Measurements from ENCODE around the gene RABGAP1L.
"Not testable (repeated sequence)": the region's sequence is repeated elsewhere in the genome, so short reads cannot be mapped to it uniquely, and the experiment has no call there.

Gene RABGAP1L

GRCh38 chr1:174153825-174154107, 5.6 kb upstream of the RABGAP1L start:
- DNase-seq (ENCODE audit: low read depth), result no peak

- no peak for DNase-seq (ENCODE audit: low read depth)
Observed at GRCh38 chr1:174156437-174156836, 2.9 kb upstream of the RABGAP1L start.

GRCh38 chr1:174157157-174157806, 2.0 kb upstream of the RABGAP1L start:
- peak; percentile 13 for DNase-seq (ENCODE audit: low read depth)

GRCh38 chr1:174158767-174159251, 511 bp upstream of the RABGAP1L start:
- DNase-seq (ENCODE audit: low read depth), result no peak

- DNase-seq (ENCODE audit: low read depth), result peak; percentile 13
Observed at GRCh38 chr1:174160109-174160473, 771 bp downstream of the RABGAP1L start.

DNA sequence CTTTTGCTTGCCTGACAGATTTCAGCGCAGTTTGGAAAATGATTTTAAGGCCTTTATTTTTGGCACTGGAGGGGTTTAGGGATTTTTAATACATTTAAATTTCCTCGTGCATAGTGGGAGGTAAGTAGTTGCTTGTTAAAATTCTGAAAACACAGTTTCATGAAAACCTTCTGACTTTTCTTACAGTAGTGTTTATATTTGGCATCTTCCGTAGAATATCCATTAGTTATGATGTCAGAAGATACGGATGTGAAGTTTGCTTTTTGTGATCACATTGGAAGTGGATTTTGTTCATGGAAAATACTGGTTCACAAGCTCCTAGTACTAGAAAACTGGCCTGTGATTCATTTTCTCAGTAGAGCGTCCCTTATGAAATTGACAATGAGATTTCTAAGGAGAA, 1.3 kb downstream of the RABGAP1L start:
- DNase-seq (ENCODE audit: low read depth), result no peak

DNA sequence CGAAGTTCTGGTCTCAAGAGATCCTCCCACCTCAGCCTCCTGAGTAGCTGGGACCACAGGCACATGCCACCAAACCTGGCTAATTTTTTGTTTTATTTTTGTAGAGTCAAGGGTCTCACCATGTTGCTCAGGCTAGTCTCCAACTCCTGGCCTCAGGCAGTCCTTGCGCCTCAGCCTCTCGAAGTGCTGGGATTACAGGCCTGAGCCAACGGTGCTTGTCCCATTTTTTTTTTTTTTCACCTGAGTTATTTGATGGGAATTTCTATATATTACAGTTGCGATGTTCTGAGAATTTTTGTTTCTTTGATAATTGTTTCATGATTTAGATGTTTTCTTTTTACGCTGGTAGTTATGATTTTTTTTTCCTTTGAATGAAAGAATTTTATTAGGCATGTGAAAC, 2.5 kb downstream of the RABGAP1L start:
- no peak for DNase-seq (ENCODE audit: low read depth)

GRCh38 chr1:174164826-174165225, 5.5 kb downstream of the RABGAP1L start:
- DNase-seq (ENCODE audit: low read depth), result no peak

GRCh38 chr1:174165471-174166137, 6.3 kb downstream of the RABGAP1L start:
- no peak for DNase-seq (ENCODE audit: low read depth)

DNA sequence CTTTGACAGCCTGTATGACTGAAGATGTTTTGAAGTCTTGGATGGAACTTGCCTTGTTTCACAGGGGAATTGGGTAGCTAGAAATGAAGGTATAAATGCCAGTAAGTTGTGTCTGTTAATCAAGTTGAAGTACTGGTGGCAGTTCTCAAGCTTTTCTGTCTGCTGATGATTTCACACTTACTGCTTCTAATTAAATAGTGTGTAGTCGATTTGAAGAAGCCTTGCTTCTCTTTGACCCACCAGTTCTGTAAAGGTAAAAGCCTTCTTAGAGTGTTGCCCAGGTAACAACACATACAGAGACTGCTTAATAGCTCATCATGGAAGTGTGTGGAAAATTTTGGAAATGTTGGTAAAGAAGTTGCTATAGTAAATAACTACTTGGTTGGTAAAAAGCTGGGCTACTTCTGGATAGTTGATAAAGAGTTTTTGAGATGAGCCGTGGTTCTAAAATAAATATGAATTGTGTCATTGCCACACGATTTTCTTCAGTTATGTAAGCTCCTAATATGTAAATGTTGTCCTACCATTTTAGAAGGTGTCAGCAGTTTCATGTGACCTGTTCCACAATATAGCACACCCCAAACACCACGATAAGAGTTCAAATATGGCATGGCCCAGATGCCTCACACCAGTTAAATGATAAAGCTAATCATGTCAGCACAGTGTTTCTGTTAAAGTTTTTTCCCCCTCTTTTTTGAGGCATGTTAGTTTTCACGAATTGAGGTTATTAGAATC, 7.4 kb downstream of the RABGAP1L start:
- no peak for DNase-seq (ENCODE audit: low read depth)

GRCh38 chr1:174167265-174167803, 8.0 kb downstream of the RABGAP1L start:
- DNase-seq (ENCODE audit: low read depth), result no peak

- DNase-seq (ENCODE audit: low read depth), result no peak
Observed at GRCh38 chr1:174169342-174169741, 10.0 kb downstream of the RABGAP1L start.

GRCh38 chr1:174171073-174171472, 11.8 kb downstream of the RABGAP1L start:
- no peak for DNase-seq (ENCODE audit: low read depth)

DNA sequence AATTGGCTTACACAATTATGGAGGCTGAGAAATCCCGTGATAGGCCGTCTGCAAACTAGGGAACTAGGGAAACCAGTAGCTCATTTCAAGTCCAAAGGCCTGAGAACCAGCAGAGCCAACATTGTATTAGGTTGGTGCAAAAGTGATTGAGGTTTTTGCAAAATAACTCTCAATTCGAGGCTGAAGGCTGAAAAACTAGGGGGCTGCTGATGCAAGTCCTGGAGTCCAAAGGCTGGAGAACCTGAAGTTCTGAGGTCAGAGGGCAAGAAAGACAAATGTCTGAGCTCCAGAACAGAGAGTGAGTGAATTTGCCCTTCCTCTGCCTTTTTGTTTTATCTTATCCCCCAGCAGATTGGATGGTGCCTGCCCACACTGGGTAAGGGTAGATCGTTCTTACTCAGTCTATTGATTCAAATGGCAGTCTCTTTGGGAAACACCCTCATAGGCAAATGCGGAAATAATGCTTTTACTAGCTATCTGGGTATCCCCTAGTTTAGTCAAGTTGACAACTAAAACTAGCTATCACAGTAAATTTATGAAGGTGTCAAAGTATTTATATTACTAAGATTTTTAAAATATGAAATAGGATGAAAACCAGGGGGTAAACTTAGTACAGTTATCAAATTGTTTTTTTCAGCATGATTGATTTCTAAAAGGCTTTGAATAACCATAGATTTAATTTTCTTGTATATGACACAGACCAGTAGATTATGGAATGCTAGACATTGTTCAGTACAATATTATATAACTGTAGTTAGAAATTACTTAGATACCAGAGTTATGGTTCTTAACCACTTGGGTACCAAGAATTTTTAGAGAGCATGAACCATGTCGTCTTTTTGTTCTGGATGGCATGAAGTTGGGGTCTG, 15.4 kb downstream of the RABGAP1L start:
- no peak for DNase-seq (ENCODE audit: low read depth)

DNA sequence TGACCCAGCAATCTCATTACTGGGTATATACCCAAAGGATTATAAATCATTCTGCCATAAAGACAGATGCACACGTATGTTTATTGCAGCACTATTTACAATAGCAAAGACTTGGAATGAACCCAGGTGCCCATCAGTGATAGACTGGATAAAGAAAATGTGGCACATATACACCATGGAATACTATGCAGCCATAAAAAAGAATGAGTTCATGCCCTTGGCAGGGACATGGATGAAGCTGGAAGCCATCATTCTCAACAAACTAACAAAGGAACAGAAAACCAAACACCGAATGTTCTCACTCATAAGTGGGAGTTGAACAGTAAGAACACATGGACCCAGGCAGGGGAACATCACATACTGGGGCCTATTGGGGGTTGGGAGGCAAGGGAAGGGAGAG, 19.1 kb downstream of the RABGAP1L start:
- DNase-seq (ENCODE audit: low read depth), result not testable (repeated sequence)

DNA sequence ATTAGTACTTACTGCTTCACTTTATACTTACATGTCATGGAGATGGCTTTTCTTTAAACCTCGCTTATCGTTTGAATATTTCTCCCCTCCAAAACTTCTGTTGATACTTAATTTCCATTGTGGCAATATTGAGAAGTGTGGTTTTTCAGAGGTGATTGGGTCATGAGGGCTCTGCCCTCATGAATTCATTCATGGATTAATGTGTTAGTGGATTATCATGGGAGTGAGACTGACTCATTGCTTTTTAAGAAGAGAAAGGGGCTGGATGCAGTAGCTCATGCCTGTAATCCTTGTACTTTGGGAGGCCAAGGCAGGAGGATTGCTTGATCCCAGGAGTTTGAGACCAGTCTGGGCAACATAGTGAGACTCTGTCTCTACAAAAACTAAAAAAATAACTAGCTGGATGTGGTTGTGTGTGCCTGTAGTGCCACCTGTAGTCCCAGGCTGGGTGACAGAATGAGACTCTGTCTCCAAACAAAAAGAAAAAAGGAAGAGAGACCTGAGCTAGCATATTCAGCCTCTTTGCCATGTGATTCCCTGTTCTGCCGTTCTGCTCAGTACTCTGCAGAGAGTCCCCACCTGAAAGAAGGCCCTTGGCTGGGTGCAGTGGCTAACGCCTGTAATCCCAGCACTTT, 30.2 kb downstream of the RABGAP1L start:
- no peak for DNase-seq (ENCODE audit: low read depth)

DNA sequence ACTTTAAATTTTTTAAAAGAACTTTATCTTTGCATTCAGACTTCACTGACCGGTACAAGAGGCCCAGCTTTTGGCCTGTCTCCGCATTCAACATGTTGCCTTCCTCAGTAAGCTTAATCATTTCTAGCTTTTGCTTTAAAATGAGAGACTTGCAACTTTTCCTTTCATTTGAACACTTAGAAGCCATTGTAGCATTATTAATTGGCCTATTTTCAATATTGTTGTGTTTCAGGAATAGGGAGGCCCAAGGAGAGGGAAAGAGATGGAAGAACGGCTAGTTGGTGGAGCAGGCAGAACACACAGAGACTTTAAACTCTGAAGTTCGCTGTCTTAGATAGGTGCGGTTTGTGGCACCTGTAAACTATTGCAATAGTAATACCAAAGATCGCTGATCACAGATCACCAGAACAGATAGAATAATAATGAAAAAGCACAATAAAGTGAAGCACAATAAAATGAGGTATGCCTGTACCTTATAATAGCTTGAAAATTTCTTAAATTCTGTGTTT, 31.4 kb downstream of the RABGAP1L start:
- DNase-seq (ENCODE audit: low read depth), result no peak

DNA sequence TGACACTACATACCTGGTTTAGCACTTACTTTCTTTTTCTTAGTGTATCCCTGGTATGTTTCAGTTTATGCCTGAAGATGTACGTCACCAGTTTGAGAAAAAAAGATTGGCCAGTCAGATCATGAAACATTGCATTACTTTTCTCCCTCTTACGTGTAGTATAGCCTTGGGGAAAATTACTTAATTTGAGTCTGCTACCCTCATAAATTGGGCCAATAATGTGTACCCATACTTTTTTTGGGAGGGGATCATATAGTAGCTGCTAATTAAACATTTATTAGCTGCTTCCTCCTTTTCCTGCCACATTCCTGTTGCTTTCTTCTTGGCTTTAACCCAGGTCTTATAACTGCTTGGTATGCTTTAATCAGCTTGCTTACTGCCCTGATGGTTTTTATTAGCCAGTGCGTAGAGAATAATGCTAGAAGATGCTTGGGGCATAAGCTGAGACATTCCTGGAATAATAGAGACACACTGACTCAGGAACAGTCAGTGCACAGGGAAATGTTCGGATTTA, 32.1 kb downstream of the RABGAP1L start:
- no peak for DNase-seq (ENCODE audit: low read depth)

DNA sequence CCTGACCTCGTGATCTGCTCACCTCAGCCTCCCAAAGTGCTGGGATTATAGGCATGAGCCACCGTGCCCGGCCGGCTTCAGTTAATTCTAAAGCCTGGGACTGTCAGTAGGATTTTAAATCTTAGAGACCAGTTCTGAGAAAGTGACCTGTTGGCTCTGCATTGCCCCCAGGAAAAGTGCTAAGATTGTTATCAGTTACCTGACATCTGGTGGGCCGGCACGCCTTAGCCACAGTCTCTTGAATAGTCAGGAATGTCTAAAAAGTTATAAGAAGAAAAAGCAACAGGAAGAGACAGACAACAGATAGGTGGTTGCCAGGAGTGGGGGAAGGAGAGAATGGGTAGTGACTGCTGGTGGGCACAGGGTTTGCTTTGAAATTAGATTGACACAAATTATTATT, 35.1 kb downstream of the RABGAP1L start:
- DNase-seq (ENCODE audit: low read depth), result no peak

DNA sequence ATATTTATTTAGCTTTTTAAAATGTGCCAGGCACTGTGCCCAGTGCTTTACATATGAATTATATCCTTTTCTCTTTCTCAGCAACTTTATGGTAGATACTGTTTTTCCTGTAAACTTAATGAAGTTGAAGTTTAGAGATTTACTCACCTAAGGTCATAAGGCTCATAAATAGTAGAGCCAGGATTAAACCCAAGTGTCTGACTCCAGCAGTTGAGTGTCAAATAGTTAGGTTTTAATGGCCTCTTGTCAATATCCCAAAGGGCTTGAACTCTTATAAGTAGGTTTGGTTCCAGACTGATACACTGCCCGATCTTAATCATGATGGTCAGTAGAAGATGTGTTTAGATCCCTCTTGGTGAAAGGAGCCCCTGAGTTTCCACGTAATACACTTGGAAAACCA, 37.8 kb downstream of the RABGAP1L start:
- DNase-seq (ENCODE audit: low read depth), result no peak

DNA sequence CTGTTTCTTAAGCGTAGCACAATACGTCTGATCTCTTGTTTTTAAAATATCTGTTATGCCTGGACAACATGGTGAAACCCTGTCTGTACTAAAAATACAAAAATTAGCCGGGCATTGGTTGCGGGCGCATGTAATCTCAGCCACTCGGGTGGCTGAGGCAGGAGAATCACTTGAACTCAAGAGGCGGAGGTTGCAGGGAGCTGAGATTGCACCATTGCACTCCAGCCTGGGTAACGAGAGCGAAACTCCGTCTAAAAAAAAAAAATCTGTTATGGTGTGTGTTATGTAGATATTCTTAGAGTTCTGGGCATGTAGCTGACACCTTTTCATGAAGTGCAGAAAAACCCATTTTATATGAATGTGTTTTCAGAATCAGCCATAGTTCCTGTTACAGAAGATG, 38.2 kb downstream of the RABGAP1L start:
- DNase-seq (ENCODE audit: low read depth), result no peak

All from activated T-helper 9 cell treated with anti-CD3 and anti-CD28 coated beads, Interleukin-2, amount 50 U/mL, for 16 hours (primary cell).